HG02678 (cell line): Measurements from ENCODE around the gene SND1.
"Not testable (repeated sequence)": the region's sequence is repeated elsewhere in the genome, so short reads cannot be mapped to it uniquely, and the experiment has no call there.

Experiments
- ATAC-seq: cut with Tn5 transposase; IDR thresholded peaks from one replicate; pipeline ENCODE4 v1.9.1; 2021; ENCODE audit warnings: mild to moderate bottlenecking, moderate library complexity; ENCODE audit not compliant: unreplicated experiment

Gene SND1

GRCh38 chr7:127822822-127823508, 171.0 kb downstream of the SND1 start:
- ATAC-seq, result no peak

DNA sequence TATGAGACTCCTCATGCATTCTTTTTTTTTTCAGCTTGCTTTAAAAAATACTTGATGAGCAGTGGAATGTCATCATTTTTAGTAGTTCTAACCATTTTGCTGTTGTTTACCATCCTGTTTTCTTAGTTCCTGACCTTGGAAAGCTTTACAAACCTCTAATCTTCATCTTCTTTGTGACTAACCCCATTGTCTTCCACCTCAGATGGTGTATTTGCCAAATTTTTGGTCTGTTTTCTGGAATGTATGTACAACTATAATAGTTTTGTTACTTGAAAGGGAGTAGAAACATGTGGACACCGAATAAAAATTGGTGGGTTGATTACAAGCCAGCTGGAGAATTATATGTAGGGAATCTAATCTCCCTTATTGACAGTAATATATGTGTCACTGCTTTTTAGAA, 172.7 kb downstream of the SND1 start:
- no peak for ATAC-seq

GRCh38 chr7:127828843-127829500, 177.0 kb downstream of the SND1 start:
- ATAC-seq, result peak; percentile 48

- ATAC-seq, result no peak
Observed at GRCh38 chr7:127831318-127832219, 179.6 kb downstream of the SND1 start.

GRCh38 chr7:127832592-127832991, 180.6 kb downstream of the SND1 start:
- ATAC-seq, result no peak

DNA sequence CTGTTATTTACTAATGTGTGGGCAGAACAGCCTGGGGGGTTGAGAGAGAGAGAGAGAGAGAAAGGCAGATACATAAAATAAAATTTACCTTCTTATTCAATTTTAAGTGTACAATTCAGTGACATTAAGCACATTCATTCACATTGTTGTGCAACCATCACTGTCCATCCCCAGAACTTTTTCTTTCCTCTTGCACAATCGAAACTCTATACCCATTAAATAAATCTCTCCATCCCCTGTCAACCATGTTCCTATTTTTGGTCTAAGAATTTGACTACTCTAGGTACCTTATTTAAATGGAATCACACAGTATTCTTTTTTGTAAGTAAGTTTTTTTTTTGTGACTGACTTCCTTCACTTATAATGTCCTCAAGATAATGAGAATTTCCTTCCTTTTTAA, 181.6 kb downstream of the SND1 start:
- ATAC-seq, result no peak

- ATAC-seq, result no peak
Observed at GRCh38 chr7:127835679-127836078, 183.7 kb downstream of the SND1 start.

GRCh38 chr7:127837816-127838410, 185.9 kb downstream of the SND1 start:
- not testable (repeated sequence) for ATAC-seq

- ATAC-seq, result no peak
Observed at GRCh38 chr7:127838816-127839415, 186.9 kb downstream of the SND1 start.

GRCh38 chr7:127840226-127840951, 188.4 kb downstream of the SND1 start:
- ATAC-seq, result no peak

DNA sequence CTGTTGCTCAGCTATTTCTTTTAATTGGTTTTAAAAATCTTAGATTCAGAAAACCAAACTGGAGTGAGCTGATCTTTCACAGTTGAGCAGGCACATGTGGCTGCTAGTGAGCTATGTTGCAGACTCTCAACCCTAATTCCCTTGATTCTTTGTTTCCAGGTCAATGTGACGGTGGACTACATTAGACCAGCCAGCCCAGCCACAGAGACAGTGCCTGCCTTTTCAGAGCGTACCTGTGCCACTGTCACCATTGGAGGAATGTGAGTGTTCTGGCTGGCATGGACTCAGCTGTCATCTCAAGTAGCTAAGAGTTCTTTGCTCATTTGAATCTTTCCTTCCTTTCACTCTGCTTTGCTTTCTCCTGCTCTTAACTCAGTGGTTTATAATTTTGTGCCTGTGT, 192.2 kb downstream of the SND1 start:
- ATAC-seq, result no peak

- ATAC-seq, result no peak
Observed at GRCh38 chr7:127844707-127845331, 192.8 kb downstream of the SND1 start.

- ATAC-seq, result no peak
Observed at GRCh38 chr7:127845522-127846214, 193.7 kb downstream of the SND1 start.

GRCh38 chr7:127847641-127848040, 195.6 kb downstream of the SND1 start:
- no peak for ATAC-seq

- no peak for ATAC-seq
Observed at GRCh38 chr7:127848241-127848640, 196.2 kb downstream of the SND1 start.

DNA sequence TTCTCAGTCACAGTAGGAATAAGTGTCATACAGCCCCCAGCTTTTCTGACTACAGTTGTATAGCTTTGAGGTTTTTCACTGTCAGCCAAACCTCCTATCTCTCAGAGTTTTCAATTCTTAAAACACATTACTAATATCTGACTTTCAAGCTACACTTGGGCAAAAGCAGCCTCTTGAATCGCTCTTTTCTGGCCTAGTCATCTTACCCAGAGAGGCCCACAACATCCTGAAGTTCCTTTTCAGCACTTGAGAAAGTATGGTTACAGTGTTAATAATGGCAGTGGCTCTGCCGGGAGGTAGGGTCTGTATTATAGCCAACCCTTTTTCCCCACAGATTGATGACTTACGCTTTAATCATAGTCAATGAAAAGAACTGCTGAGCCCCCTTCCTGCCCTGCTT, 198.2 kb downstream of the SND1 start:
- ATAC-seq, result no peak

GRCh38 chr7:127854383-127854782, 202.4 kb downstream of the SND1 start:
- ATAC-seq, result no peak

DNA sequence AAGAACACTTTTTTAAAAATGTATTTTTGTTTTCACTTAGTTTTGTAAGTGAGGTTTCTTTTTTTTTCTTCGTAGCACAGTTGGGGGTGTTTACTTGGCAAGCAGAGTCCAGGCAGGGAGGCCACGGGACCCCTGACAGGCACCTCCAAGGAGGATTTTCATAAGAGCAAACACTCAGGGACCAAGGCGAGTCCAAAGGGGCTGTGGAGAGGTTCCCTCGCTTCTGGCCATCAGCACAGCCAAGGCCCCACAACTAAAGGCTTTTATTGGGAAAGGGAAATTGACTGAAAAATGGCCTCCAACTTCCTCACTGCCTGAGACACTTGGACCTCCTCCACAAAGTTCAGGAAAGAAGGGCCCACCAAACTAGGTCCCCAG, 205.5 kb downstream of the SND1 start:
- ATAC-seq, result no peak
